ENCODE measurements around the gene CCDC27. TPM values are rescaled to one million over a fixed set of nuclear protein-coding genes. Genes with fewer than 3 reads are reported as not detected.
A peak's percentile ranks its signal among the peaks of the same experiment; 100 is the strongest.

The CCDC27 gene
- polyA plus RNA-seq, 3 donors: not detected

DNA sequence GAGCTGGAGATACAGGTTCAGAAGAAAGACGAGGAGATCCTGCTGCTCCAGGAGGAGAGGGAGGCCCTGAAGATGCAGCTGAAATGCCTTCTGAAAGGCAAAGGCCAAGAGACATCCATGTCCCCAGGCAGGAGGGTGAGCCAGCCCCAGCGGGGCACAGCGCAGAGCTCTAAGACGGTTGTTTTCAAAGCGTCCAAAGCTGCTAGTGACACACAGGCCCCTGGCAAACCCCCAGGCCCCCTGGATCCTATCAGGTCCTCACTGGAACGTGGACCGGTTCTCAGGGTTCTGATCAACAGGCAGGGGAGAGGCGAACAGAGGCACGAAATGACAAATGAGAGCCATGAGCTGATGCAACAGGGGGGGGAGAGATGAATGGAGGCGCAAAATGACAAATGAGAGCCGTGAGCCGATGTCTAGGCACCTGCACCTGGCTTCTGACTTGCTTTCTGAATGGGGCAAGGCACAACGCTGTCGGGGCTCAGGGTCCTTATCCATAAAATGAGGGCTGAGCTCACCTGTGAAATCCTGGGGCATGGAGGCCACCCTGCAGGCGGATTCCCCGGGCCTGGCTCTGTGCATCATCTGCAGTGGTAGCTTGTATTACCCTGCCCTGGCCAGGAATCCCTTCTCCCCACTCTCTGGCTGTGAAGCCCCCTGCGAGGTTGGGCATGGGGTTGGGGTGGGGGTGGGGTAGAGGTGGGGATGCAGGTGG lies 9.2 kb downstream of the CCDC27 start:
- H3K9me3 Mint-ChIP-seq: peaks cover 0 to 11% (median 4%) of the 10 kb centered on the region in 7 donors
- peaks cover 0 to 7% of the 10 kb centered on the region in 2 donors for H3K27me3 ChIP-seq (ENCODE audit: control insufficient read depth in 2 of 2, insufficient read depth in 2 of 2, low read length in 2 of 2)
- peaks cover 2 to 15% (median 6%) of the 10 kb centered on the region in 3 donors for H3K27me3 Mint-ChIP-seq (ENCODE audit: low read depth in 3 of 3)

DNA sequence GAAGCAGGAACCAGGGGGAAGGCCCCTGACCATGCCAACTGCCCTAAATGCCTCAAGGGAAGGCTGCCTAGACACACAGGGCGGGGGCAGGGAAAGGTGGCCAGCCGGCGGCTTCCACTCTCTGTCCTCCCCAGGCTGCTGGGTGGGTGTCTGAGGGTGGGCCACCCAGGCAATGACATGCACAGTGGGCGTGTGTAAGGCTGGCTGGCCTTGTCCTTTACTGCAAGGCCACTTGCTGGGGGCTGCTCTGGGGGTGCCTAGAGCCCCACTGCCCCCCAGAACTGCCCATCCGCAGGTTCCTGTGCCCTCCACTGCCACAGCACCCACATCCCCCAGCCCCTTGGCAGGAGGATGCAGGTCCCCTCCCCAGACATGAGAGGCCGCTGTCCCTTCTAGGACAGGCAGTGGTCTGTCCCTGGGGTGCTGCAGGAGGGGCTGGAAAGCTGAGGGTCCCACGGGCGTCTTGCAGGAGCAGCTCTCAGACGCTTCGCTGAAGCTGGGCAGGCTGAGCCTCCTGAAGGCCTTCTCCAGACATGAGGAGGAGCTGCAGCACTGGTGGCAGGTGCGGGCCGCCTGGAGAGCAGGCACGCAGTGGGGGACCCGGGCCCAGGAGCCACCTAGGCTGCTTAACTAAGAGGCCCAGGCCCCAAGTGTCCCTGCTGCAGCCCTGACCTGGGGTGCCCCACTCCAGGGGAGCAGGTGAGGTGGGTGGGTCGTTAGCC lies 10.1 kb downstream of the CCDC27 start:
- Histone ChIP-seq H3K79me2 (ENCODE audit: insufficient read depth, low read length) (no peaks in the 10 kb centered on the region), H3K4me2 (replicated peaks; ENCODE audit: extremely low read depth, low read length, poor library complexity, severe bottlenecking) (no peak overlapping the region), H3K4me3 (replicated peaks in 1 of 3; ENCODE audit: low read depth in 2 of 3, low read length in 3 of 3) (no peak overlapping the region), H3K9me3 (replicated peaks in 1 of 2; ENCODE audit: control insufficient read depth in 1 of 2, insufficient read depth in 1 of 2, low read length in 2 of 2) (no peaks in the 10 kb centered on the region), H3K27ac (ENCODE audit: low read depth in 1 of 2, low read length in 2 of 2) (no peak overlapping the region), H4K20me1 (ENCODE audit: insufficient read depth, low read length) (no peaks in the 10 kb centered on the region), H2AFZ (ENCODE audit: insufficient read depth, low read depth, low read length, poor library complexity, severe bottlenecking) (no peak overlapping the region), H3K27me3 (ENCODE audit: control insufficient read depth in 2 of 2, insufficient read depth in 2 of 2, low read length in 2 of 2) (peaks cover 0 to 7% of the 10 kb centered on the region in 2 donors), H3K4me1 (ENCODE audit: control insufficient read depth in 1 of 2, insufficient read depth in 2 of 2, low read length in 2 of 2) (no peaks in the 10 kb centered on the region), H3K36me3 (replicated peaks in 1 of 2; ENCODE audit: control insufficient read depth in 1 of 2, insufficient read depth in 2 of 2, low read length in 2 of 2) (no peaks in the 10 kb centered on the region), H3K9ac (ENCODE audit: insufficient read depth, low read length, poor library complexity, severe bottlenecking) (no peak overlapping the region)
- WGBS (ENCODE audit: insufficient coverage): 89% methylated on average over 14 of the region's 15 CpGs
- intact Hi-C loops (cut with micrococcal nuclease): no loop called here
- no peak for DNase-seq
- Mint-ChIP-seq H3K4me1 (no peaks in the 10 kb centered on the region), H3K9me3 (peaks cover 0 to 11% (median 4%) of the 10 kb centered on the region in 7 donors), H3K27me3 (ENCODE audit: low read depth in 3 of 3) (peaks cover 2 to 17% (median 6%) of the 10 kb centered on the region in 3 donors), H3K4me3 (no peak overlapping the region), H3K27ac (no peak overlapping the region), H3K36me3 (no peaks in the 10 kb centered on the region)
- TF ChIP-seq, protein P1, sequence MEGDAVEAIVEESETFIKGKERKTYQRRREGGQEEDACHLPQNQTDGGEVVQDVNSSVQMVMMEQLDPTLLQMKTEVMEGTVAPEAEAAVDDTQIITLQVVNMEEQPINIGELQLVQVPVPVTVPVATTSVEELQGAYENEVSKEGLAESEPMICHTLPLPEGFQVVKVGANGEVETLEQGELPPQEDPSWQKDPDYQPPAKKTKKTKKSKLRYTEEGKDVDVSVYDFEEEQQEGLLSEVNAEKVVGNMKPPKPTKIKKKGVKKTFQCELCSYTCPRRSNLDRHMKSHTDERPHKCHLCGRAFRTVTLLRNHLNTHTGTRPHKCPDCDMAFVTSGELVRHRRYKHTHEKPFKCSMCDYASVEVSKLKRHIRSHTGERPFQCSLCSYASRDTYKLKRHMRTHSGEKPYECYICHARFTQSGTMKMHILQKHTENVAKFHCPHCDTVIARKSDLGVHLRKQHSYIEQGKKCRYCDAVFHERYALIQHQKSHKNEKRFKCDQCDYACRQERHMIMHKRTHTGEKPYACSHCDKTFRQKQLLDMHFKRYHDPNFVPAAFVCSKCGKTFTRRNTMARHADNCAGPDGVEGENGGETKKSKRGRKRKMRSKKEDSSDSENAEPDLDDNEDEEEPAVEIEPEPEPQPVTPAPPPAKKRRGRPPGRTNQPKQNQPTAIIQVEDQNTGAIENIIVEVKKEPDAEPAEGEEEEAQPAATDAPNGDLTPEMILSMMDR (IDR thresholded peaks at IDR 0.05): no peak

More for the DNA sequence above, 9.2 kb downstream of the CCDC27 start:
- Mint-ChIP-seq H3K4me1 (no peaks in the 10 kb centered on the region), H3K36me3 (no peaks in the 10 kb centered on the region), H3K4me3 (no peak overlapping the region), H3K27ac (peak overlapping the region in 2 of 7 donors; percentile 41 to 61)
- no peaks in the 10 kb centered on the region for H3K9me3 ChIP-seq (replicated peaks in 1 of 2; ENCODE audit: control insufficient read depth in 1 of 2, insufficient read depth in 1 of 2, low read length in 2 of 2)
- H3K4me2 ChIP-seq (replicated peaks; ENCODE audit: extremely low read depth, low read length, poor library complexity, severe bottlenecking): no peak overlapping the region
- intact Hi-C loops (cut with micrococcal nuclease): no loop called here
- no peak overlapping the region for H2AFZ ChIP-seq (ENCODE audit: insufficient read depth, low read depth, low read length, poor library complexity, severe bottlenecking)
- no peak overlapping the region for H3K27ac ChIP-seq (ENCODE audit: low read depth in 1 of 2, low read length in 2 of 2)
- no peaks in the 10 kb centered on the region for H4K20me1 ChIP-seq (ENCODE audit: insufficient read depth, low read length)
- no peaks in the 10 kb centered on the region for H3K36me3 ChIP-seq (replicated peaks in 1 of 2; ENCODE audit: control insufficient read depth in 1 of 2, insufficient read depth in 2 of 2, low read length in 2 of 2)
- no peak overlapping the region for H3K4me3 ChIP-seq (replicated peaks in 1 of 3; ENCODE audit: low read depth in 2 of 3, low read length in 3 of 3)
- H3K4me1 ChIP-seq (ENCODE audit: control insufficient read depth in 1 of 2, insufficient read depth in 2 of 2, low read length in 2 of 2): no peaks in the 10 kb centered on the region
- TF ChIP-seq, protein P1 (IDR thresholded peaks at IDR 0.05): no peak
- no peaks in the 10 kb centered on the region for H3K79me2 ChIP-seq (ENCODE audit: insufficient read depth, low read length)
- WGBS (ENCODE audit: insufficient coverage): 94% methylated on average over 14 of the region's 17 CpGs
- DNase-seq: no peak
- no peak overlapping the region for H3K9ac ChIP-seq (ENCODE audit: insufficient read depth, low read length, poor library complexity, severe bottlenecking)
